ENCODE results near the gene TOPORS.

GRCh38 chr9:32516241-32516640 lies 36.1 kb downstream of the TOPORS start:
- TF ChIP-seq ZNF274 (IDR thresholded peaks at IDR 0.05; ENCODE audit: low read depth, low read length) (no peak), YY1 (IDR thresholded peaks at IDR 0.05; ENCODE audit: insufficient read depth, insufficient read length) (no peak), SUZ12 (IDR thresholded peaks at IDR 0.05; ENCODE audit: extremely low read depth, insufficient read depth, insufficient read length) (no peak)

All from NT2/D1 (cell line).